C4-2B (cell line): ENCODE measurements around the gene EFNA1.

ENCODE experiments used
- ZFX ChIP-seq: fragments of 450-650 bp; IDR thresholded peaks from 2 replicates; pipeline ENCODE4 v1.6.1; 2017
- TF ChIP-seq, protein P1 (sequence below): fragments of 450-650 bp; conservative IDR thresholded peaks from 2 replicates; pipeline ENCODE4 v1.5.1; 2017; ENCODE audit warnings: mild to moderate bottlenecking

DNA sequence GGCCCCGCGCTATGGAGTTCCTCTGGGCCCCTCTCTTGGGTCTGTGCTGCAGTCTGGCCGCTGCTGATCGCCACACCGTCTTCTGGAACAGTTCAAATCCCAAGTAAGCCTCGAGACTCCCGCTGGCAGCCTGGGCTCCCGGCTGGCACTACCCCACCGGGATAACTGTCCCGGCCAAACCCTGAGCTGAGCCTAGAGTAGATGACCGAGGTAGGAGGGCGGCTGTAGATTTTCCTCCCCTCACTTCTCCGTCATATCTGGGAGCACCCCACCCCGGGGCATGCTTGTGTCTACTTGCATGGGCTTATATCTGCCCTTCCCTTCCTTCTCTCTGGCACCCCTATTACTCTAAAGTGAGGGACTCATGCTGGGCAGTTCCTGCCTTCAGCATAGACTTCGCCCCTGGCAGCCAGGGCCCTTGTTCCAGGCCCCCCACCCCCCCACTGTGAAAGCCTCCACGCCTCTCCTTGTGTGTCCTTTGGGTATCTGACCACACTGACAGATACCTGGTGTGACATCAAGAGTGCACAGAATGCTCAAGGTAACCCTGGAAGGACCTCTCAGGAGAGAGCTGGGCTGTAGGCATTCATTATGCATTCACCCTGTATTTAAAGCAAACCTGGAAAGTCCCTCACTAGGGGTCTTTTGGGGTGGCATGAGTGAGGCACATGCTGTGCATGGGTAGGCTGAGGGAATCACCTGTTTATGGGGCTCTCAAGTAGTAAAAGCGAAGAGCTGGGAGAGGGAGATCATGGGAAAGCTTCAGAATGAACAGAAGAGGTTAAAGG lies 485 bp downstream of the EFNA1 start:
- TF ChIP-seq, protein P1, sequence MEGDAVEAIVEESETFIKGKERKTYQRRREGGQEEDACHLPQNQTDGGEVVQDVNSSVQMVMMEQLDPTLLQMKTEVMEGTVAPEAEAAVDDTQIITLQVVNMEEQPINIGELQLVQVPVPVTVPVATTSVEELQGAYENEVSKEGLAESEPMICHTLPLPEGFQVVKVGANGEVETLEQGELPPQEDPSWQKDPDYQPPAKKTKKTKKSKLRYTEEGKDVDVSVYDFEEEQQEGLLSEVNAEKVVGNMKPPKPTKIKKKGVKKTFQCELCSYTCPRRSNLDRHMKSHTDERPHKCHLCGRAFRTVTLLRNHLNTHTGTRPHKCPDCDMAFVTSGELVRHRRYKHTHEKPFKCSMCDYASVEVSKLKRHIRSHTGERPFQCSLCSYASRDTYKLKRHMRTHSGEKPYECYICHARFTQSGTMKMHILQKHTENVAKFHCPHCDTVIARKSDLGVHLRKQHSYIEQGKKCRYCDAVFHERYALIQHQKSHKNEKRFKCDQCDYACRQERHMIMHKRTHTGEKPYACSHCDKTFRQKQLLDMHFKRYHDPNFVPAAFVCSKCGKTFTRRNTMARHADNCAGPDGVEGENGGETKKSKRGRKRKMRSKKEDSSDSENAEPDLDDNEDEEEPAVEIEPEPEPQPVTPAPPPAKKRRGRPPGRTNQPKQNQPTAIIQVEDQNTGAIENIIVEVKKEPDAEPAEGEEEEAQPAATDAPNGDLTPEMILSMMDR, result no peak
- TF ChIP-seq ZFX, result no peak
